Astrocyte (in vitro differentiated cells and primary cell): ENCODE measurements around the gene TPD52L1. TPM values are rescaled to one million over a fixed set of nuclear protein-coding genes. Genes with fewer than 3 reads are reported as not detected.

Experiments used
- DNase-seq: peaks from one replicate; pipeline ENCODE4 v3.0.0-alpha.2; 2010; ENCODE audit warnings: low read depth
- FAIRE-seq: peaks from 2 replicates; lab custom pipeline; 2011; peaks lifted over from hg19 to GRCh38; lab: Jason Lieb, UNC
- H2AFZ ChIP-seq: 2 replicates; pipeline ENCODE4 v1.6.0; 2012; ENCODE audit warnings: low read depth, low read length, inconsistent platforms
- H3K27ac ChIP-seq: 2 replicates; pipeline ENCODE4 v1.5.1; 2011; ENCODE audit warnings: low read depth, low read length, inconsistent platforms
- H3K27me3 ChIP-seq: 2 replicates; pipeline ENCODE4 v1.6.0; 2011; ENCODE audit warnings: low read length, inconsistent platforms; ENCODE audit not compliant: insufficient read depth
- H3K36me3 ChIP-seq: 2 replicates; pipeline ENCODE4 v1.5.1; 2011; ENCODE audit warnings: low read length, inconsistent platforms; ENCODE audit not compliant: insufficient read depth
- H3K4me1 ChIP-seq: 2 replicates; pipeline ENCODE4 v1.5.1; 2011; ENCODE audit warnings: low read length, inconsistent platforms; ENCODE audit not compliant: insufficient read depth
- H3K4me2 ChIP-seq: 2 replicates; pipeline ENCODE4 v1.6.0; 2012; ENCODE audit warnings: low read length, inconsistent platforms
- H3K4me3 ChIP-seq: 2 replicates; pipeline ENCODE4 v1.5.1; 2011; ENCODE audit warnings: low read depth, mild to moderate bottlenecking, low read length, inconsistent platforms; ENCODE audit not compliant: insufficient read depth
- H3K79me2 ChIP-seq: 2 replicates; pipeline ENCODE4 v1.6.0; 2012; ENCODE audit warnings: mild to moderate bottlenecking, low read length, inconsistent platforms; ENCODE audit not compliant: insufficient read depth
- H3K9ac ChIP-seq: 2 replicates; pipeline ENCODE4 v1.6.0; 2012; ENCODE audit warnings: mild to moderate bottlenecking, low read length, inconsistent platforms
- H3K9me3 ChIP-seq: 2 replicates; pipeline ENCODE4 v1.5.1; 2012; ENCODE audit warnings: low read depth, mild to moderate bottlenecking, low read length, inconsistent platforms; ENCODE audit not compliant: insufficient read depth
- H4K20me1 ChIP-seq: 2 replicates; pipeline ENCODE4 v1.6.0; 2012; ENCODE audit warnings: low read length, inconsistent platforms; ENCODE audit not compliant: insufficient read depth
- H3K27ac Mint-ChIP-seq: one replicate; pipeline ENCODE4 v1.8.0; 2021; ENCODE audit warnings: mild to moderate bottlenecking, mixed read lengths; ENCODE audit not compliant: unreplicated experiment
- H3K27me3 Mint-ChIP-seq: one replicate; pipeline ENCODE4 v1.8.0; 2021; ENCODE audit warnings: low read depth, mixed read lengths; ENCODE audit not compliant: unreplicated experiment
- H3K36me3 Mint-ChIP-seq: one replicate; pipeline ENCODE4 v1.8.0; 2021; ENCODE audit warnings: low read depth, mixed read lengths; ENCODE audit not compliant: unreplicated experiment
- H3K4me1 Mint-ChIP-seq: one replicate; pipeline ENCODE4 v1.8.0; 2021; ENCODE audit warnings: low read depth, mixed read lengths; ENCODE audit not compliant: unreplicated experiment
- H3K4me3 Mint-ChIP-seq: one replicate; pipeline ENCODE4 v1.8.0; 2021; ENCODE audit warnings: mild to moderate bottlenecking, moderate library complexity, mixed read lengths; ENCODE audit not compliant: unreplicated experiment
- H3K9me3 Mint-ChIP-seq: one replicate; pipeline ENCODE4 v1.8.0; 2021; ENCODE audit warnings: mild to moderate bottlenecking, mixed read lengths; ENCODE audit not compliant: unreplicated experiment
- CTCF ChIP-seq: IDR thresholded peaks from 2 replicates; pipeline ENCODE4 v1.5.1; 2011; ENCODE audit warnings: low read depth, mild to moderate bottlenecking, inconsistent platforms, low read length, moderate library complexity; ENCODE audit not compliant: insufficient read depth
- EZH2 ChIP-seq: IDR thresholded peaks from 2 replicates; pipeline ENCODE4 v1.6.1; 2012; ENCODE audit warnings: mild to moderate bottlenecking, low read length, inconsistent platforms; ENCODE audit not compliant: insufficient read depth
- total RNA-seq: library from RNA; stranded (reverse); gene quantifications from 2 replicates; pipeline ENCODE4 v1.2.1, GENCODE V29; 2021

Gene TPD52L1
- total RNA-seq, 1 donor from 2014 or later = 32.8 TPM

DNA sequence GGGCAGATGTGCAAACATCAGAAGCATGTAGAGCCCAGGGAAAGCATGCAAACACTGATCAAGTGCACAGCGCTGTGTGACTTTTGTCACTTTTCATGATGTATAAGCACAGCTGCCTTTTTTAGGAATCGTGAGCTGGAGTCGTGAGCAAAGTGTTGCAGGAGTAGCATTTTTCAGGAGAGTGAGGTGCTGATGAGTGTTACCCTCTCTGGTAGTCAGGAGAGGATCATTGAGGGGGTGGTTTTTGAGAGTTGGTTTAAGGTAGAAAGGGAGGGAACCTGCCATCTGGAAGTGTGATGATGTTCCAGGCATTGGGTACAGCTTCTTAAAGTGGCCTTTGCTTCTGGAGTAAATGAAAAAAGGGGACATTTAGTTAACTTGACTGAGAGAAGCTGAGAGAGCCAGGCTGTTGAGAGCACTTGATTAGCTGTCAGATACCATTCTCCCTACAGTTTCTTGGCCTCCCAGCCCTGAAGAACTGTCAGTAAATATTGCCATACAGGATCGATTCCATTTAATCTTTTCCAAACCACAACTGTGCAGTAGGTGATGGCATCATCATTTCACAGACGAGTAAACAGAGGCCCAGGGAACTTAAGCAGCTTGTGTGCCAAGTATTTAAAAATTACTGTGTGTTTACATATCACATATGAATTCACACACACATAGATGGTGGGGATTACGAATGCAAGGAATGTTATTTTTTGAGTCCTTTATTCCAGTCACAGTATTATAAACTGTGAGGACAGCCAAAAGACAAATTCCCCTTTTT is 28.9 kb downstream of the TPD52L1 start:
- no peak overlapping the region for H3K4me3 Mint-ChIP-seq
- H3K79me2 ChIP-seq = no peaks in the 10 kb centered on the region
- TF ChIP-seq CTCF = no peak
- TF ChIP-seq EZH2 = no peak
- peaks cover 7% of the 10 kb centered on the region for H3K4me1 ChIP-seq
- no peaks in the 10 kb centered on the region for H3K36me3 ChIP-seq
- no peaks in the 10 kb centered on the region for H3K4me1 Mint-ChIP-seq
- peaks cover 2% of the 10 kb centered on the region for H3K36me3 Mint-ChIP-seq
- no peak overlapping the region for H2AFZ ChIP-seq
- no peaks in the 10 kb centered on the region for H3K9me3 ChIP-seq
- no peaks in the 10 kb centered on the region for H3K9me3 Mint-ChIP-seq
- no peak overlapping the region for H3K27ac Mint-ChIP-seq
- no peaks in the 10 kb centered on the region for H3K27me3 Mint-ChIP-seq
- DNase-seq (peak; percentile 54), FAIRE-seq (no peak)
- no peaks in the 10 kb centered on the region for H4K20me1 ChIP-seq
- no peaks in the 10 kb centered on the region for H3K27me3 ChIP-seq
- no peak overlapping the region for H3K9ac ChIP-seq
- peak overlapping the region; percentile 54 for H3K27ac ChIP-seq
- H3K4me2 ChIP-seq = no peak overlapping the region
- no peak overlapping the region for H3K4me3 ChIP-seq

GRCh38 chr6:125183391-125183790 is 29.8 kb downstream of the TPD52L1 start:
- H3K27ac ChIP-seq = peak overlapping the region; percentile 54
- no peak overlapping the region for H3K4me3 Mint-ChIP-seq
- H3K4me1 Mint-ChIP-seq = peaks cover 6% of the 10 kb centered on the region
- H3K36me3 ChIP-seq = no peaks in the 10 kb centered on the region
- H3K4me2 ChIP-seq = peak overlapping the region; percentile 10
- no peaks in the 10 kb centered on the region for H3K9me3 ChIP-seq
- peak overlapping the region; percentile 3 for H3K9ac ChIP-seq
- H4K20me1 ChIP-seq = no peaks in the 10 kb centered on the region
- H3K27me3 ChIP-seq = no peaks in the 10 kb centered on the region
- TF ChIP-seq CTCF = no peak
- no peak for TF ChIP-seq EZH2
- no peak overlapping the region for H2AFZ ChIP-seq
- H3K4me3 ChIP-seq = no peak overlapping the region
- no peaks in the 10 kb centered on the region for H3K9me3 Mint-ChIP-seq
- no peaks in the 10 kb centered on the region for H3K27me3 Mint-ChIP-seq
- DNase-seq (peak; percentile 91), FAIRE-seq (no peak)
- no peaks in the 10 kb centered on the region for H3K79me2 ChIP-seq
- H3K36me3 Mint-ChIP-seq = peaks cover 2% of the 10 kb centered on the region
- H3K27ac Mint-ChIP-seq = no peak overlapping the region
- peaks cover 11% of the 10 kb centered on the region for H3K4me1 ChIP-seq

DNA sequence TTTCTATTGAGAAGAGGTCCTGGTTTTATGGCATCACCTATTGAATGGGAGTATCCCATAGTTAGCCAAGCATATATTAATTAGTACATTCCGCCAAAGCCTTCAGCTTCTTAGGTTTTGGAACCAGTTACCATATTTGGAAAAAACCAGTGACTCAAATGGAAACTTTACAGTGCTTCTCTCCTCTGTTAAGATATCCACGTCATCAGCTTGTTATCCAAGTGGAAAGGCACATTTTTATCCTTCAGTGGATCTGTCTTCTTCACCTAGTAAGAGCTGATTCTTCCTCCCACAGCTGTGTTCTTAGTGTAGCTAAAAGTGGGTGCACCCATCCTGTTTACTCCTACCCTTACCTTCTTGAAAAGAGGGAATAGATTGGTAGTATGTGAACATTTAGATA is 34.5 kb downstream of the TPD52L1 start:
- Histone ChIP-seq H3K9me3 (no peaks in the 10 kb centered on the region), H2AFZ (no peak overlapping the region), H3K4me2 (peak overlapping the region; percentile 12), H3K27me3 (no peaks in the 10 kb centered on the region), H3K27ac (peak overlapping the region; percentile 51), H3K36me3 (no peaks in the 10 kb centered on the region), H4K20me1 (no peaks in the 10 kb centered on the region), H3K9ac (no peak overlapping the region), H3K4me1 (peaks cover 21% of the 10 kb centered on the region), H3K4me3 (no peak overlapping the region), H3K79me2 (no peaks in the 10 kb centered on the region)
- Mint-ChIP-seq H3K27me3 (no peaks in the 10 kb centered on the region), H3K4me3 (no peak overlapping the region), H3K27ac (peak overlapping the region; percentile 90), H3K9me3 (no peaks in the 10 kb centered on the region), H3K4me1 (peaks cover 35% of the 10 kb centered on the region), H3K36me3 (no peaks in the 10 kb centered on the region)
- DNase-seq = peak; percentile 96
- TF ChIP-seq EZH2 = no peak
- TF ChIP-seq CTCF = no peak
- peak; percentile 58 for FAIRE-seq
